Neutrophil (primary cell): ENCODE results near the gene TSPAN7.
A peak's percentile ranks its signal among the peaks of the same experiment; 100 is the strongest.

ENCODE experiments used
- H3K27ac ChIP-seq: fragments of 200-600 bp; sonication (generic); 2 replicates; pipeline ENCODE4 v1.5.1; 2016; ENCODE audit warnings: mild to moderate bottlenecking, moderate library complexity
- H3K27me3 ChIP-seq: fragments of 200-600 bp; sonication (generic); 2 replicates; pipeline ENCODE4 v1.6.0; 2016; ENCODE audit warnings: mild to moderate bottlenecking
- H3K36me3 ChIP-seq: fragments of 200-600 bp; sonication (generic); 2 replicates; pipeline ENCODE4 v1.5.1; 2017
- H3K4me1 ChIP-seq, 2 experiments: fragments of 200-600 bp in 1 of 2; sonication (generic) in 1 of 2; 1 replicate in 1 of 2; 2 replicates in 1 of 2; pipeline versions ENCODE4 v1.5.1 to v1.6.1; 2013 to 2016; ENCODE audit warnings: low read depth in 1 of 2, low read length in 1 of 2, mild to moderate bottlenecking in 1 of 2, moderate library complexity in 1 of 2; ENCODE audit not compliant: control insufficient read depth in 1 of 2, insufficient read depth in 1 of 2
- H3K4me3 ChIP-seq, 2 experiments: fragments of 200-600 bp in 1 of 2; sonication (generic) in 1 of 2; 1 replicate in 1 of 2; 2 replicates in 1 of 2; pipeline ENCODE4 v1.5.1; 2013 to 2016; ENCODE audit warnings: low read depth in 1 of 2, low read length in 1 of 2, mild to moderate bottlenecking in 1 of 2, moderate library complexity in 1 of 2
- H3K9me3 ChIP-seq: fragments of 200-600 bp; sonication (generic); 2 replicates; pipeline ENCODE4 v1.5.1; 2016
- CTCF ChIP-seq: fragments of 200-600 bp; sonication (generic); IDR thresholded peaks from 2 replicates; pipeline ENCODE4 v1.5.1; 2016; ENCODE audit warnings: antibody characterized with exemption

Gene TSPAN7

GRCh38 chrX:38636949-38637819 is 75.8 kb downstream of the TSPAN7 start:
- H3K9me3 ChIP-seq, result no peaks in the 10 kb centered on the region
- H3K36me3 ChIP-seq, result no peaks in the 10 kb centered on the region
- H3K27ac ChIP-seq, result peak overlapping the region; percentile 62
- peaks cover 42 to 52% of the 10 kb centered on the region in 2 experiments for H3K4me1 ChIP-seq
- H3K27me3 ChIP-seq, result no peaks in the 10 kb centered on the region
- TF ChIP-seq CTCF, result no peak
- H3K4me3 ChIP-seq, result no peak overlapping the region

- Histone ChIP-seq H3K9me3 (no peaks in the 10 kb centered on the region), H3K27me3 (no peaks in the 10 kb centered on the region), H3K4me3 (no peak overlapping the region), H3K36me3 (no peaks in the 10 kb centered on the region), H3K27ac (no peak overlapping the region), H3K4me1 (peaks cover 41 to 45% of the 10 kb centered on the region in 2 experiments)
- TF ChIP-seq CTCF, result no peak
These were observed 77.7 kb downstream of the TSPAN7 start for GRCh38 chrX:38638952-38639529.

GRCh38 chrX:38639730-38640129 is 78.4 kb downstream of the TSPAN7 start:
- no peak for TF ChIP-seq CTCF
- Histone ChIP-seq H3K9me3 (no peaks in the 10 kb centered on the region), H3K36me3 (no peaks in the 10 kb centered on the region)

GRCh38 chrX:38641197-38641596 is 79.9 kb downstream of the TSPAN7 start:
- Histone ChIP-seq H3K27me3 (no peaks in the 10 kb centered on the region), H3K9me3 (no peaks in the 10 kb centered on the region), H3K36me3 (no peaks in the 10 kb centered on the region), H3K27ac (no peak overlapping the region), H3K4me1 (peaks cover 22 to 25% of the 10 kb centered on the region in 2 experiments), H3K4me3 (no peak overlapping the region)
- no peak for TF ChIP-seq CTCF

More at GRCh38 chrX:38639730-38640129, 78.4 kb downstream of the TSPAN7 start:
- no peaks in the 10 kb centered on the region for H3K27me3 ChIP-seq
- H3K4me3 ChIP-seq, result no peak overlapping the region
- no peak overlapping the region for H3K27ac ChIP-seq
- H3K4me1 ChIP-seq, result peaks cover 34 to 38% of the 10 kb centered on the region in 2 experiments

- Histone ChIP-seq H3K27ac (no peak overlapping the region), H3K27me3 (no peaks in the 10 kb centered on the region), H3K4me3 (no peak overlapping the region), H3K36me3 (no peaks in the 10 kb centered on the region), H3K9me3 (no peaks in the 10 kb centered on the region), H3K4me1 (peaks cover 8 to 13% of the 10 kb centered on the region in 2 experiments)
- no peak for TF ChIP-seq CTCF
These were observed 82.6 kb downstream of the TSPAN7 start for GRCh38 chrX:38643903-38644302.
